GM19240 (cell line): ENCODE data around the gene FUOM.

Source experiments
- DNase-seq: peaks from one replicate; pipeline ENCODE4 v3.0.0; 2011; ENCODE audit warnings: low spot score; ENCODE audit not compliant: insufficient read length

Gene FUOM

DNA sequence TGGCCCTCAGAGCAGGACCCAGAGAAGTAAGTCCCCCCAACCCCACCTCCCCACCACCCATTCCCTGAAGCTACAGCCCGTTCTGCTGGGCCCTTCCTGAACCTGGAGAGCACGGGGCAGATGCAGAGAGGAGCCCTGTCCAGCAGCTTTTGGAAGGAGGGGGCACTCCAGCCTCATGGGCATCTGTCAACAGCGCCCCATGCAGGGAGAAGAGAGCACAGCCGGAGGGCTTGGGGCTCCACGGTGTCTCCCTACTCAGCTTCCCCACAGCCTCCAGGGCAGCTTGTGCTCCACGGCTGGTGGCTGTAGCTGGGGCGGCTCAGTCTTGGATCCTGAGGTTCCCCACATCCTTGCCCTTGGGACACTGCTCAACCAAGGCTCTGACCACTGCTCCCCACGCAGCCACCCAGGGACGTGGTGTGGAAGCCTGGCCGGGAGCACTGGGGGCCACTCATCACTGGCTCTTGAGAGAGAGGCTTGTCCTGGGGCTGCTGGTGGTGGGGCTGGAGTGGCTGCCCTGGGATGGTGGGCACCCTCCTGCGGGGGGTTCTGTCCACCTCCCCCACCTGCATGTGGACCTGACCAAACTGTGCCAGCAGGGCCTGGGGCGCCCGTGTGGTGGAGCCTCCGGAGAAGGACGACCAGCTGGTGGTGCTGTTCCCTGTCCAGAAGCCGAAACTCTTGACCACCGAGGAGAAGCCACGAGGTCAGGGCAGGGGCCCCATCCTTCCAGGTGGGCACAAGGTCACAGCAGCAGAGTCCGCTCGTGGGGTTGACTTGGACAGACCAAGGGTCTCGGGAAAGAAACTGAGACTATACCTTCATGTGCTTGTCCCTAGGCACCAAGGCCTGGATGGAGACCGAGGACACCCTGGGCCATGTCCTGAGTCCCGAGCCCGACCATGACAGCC, 6.2 kb downstream of the FUOM start:
- DNase-seq, result no peak

DNA sequence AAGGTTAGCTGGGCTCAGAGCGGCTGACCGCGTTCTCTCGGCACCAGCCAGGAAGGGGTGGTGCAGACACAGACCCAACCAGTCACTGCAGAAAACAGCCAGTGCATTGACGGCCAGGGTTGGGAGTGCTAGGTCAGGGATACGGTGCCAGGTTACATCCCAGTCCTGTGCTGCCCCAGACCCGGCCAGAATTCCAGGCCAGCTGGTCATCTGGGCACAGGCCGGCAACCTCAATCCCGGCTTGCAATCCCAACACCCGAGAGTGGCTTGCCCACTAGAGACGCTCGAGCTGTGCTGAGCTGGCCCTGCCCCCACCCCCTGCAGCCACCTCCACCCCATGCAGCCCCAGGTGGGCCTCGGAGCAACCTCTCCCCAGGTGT, 6.9 kb downstream of the FUOM start:
- DNase-seq, result no peak

DNA sequence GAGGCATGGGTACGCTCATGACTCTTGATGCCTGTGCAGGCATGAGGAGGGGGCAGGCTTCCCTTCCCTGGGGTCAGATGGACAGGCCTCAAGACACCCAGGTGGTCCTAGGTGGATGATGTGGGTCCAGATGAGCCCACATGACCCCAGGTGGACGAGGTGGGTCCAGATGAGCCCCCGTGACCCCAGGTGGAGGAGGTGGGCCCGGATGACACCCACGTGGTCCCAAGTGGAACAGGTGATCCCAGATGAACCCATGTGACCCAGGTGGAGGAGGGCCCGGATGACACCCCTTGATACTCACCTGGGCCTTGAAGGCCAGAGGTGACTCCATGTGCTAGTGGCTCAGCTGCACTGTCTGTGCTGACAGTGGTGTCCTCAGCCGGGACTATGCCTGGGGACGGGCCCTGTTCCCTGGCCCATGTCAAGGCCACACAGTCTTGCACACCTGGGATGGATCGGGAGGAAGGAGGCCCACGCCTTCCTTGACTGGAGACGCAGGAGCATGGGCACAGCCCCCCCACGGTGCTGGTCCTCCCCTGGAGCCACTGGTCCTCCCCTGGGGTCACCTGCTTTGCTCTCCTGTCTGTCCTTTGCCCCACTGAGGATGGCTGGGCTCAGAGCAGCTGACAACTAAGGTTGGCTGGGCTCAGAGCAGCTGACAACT, 7.4 kb downstream of the FUOM start:
- DNase-seq, result no peak

DNA sequence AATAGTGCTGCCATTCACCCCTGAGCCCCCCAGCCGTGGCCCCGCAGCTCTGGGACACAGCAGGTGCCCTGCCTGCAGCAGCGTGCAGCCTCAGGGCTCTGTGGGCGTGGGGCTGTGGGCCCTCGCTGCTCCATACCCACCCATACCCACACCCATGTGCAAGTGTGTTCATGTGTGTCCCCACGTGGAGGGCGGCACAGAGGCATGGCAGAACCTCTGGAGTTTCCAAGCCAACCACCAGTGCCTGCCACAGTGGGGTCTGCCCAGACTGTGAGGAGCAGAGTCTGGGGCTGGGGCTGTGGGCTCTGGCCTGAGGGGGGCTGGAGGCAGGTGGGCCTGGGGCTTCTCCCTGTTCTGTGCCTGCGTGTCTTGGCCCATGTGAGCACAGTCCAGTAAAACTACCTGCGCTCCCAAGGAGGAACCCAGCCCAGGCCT, 8.2 kb downstream of the FUOM start:
- DNase-seq, result no peak

DNA sequence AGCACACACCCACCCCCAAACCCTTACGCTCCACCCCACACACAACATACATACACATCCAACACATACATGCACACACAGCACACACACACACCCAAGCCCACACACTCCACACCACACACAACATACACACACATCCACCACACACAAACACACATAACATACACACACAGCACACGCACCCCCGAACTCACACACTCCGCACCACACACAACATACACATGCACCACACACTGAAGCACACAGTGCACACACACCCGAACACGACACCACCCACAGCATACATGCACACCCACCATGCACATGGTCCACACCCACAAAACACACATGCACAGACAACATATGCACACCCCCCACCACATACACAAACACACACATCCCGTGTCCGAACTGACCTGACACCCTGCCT, 8.7 kb downstream of the FUOM start:
- no peak for DNase-seq

DNA sequence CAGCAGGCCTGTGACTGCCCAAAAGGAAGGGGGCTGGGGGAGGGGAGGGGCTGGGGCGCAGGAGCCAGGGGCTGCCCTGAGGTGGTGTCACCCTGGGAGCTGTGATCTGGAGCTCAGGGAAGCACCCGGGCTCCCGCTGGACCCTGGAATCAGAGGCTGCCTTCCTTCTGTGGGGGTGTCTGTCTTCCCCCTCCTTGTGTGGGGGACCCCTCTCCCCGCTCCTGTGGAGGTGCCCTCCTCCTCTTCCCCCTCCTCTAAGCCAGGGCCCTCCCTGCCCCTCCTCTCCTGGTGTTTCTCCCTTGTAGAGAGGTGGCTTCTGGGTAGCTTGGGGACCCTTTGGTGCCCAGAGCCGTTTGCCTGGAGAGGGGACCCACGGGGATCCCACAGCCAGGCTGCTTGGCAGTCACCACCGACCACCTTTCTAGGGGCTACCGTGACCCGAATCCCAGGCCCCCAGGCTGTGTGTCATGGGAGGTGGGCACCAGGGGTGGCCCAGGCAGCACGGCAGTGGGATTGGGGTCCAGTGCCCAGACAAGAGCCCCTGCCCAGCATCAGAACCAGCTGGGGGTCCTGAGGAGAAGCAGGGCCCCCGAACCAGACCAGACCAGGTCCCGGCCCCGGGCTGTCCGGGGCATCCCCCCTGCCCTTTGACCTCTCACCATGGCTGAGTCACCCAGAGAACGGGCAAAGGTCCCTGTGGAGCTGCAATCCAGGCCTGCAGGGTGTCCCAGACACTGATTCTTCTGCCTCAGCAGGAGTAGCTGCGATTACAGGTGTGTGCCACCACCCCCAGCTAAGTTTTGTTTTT, 9.9 kb downstream of the FUOM start:
- DNase-seq, result no peak

DNA sequence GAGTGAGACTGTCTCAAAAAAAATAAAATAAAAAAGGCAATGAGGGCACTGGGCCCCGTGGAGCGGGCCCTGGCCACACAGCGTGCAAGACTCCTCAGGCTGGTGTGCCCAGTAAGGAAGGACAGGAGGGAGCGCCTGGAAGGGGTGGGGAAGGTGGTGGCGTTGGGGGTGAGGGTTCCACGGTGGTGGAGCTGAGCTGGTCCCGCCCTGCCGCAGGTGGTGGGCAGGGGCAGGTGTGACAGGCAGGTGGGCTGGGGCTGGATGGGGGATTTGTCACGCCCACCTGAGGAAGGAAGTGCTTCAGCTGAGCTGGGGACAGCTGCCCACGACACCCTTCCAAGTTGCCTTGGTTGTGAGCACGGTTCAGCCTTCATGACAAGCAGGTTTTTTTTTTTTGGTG, 11.4 kb downstream of the FUOM start:
- no peak for DNase-seq

DNA sequence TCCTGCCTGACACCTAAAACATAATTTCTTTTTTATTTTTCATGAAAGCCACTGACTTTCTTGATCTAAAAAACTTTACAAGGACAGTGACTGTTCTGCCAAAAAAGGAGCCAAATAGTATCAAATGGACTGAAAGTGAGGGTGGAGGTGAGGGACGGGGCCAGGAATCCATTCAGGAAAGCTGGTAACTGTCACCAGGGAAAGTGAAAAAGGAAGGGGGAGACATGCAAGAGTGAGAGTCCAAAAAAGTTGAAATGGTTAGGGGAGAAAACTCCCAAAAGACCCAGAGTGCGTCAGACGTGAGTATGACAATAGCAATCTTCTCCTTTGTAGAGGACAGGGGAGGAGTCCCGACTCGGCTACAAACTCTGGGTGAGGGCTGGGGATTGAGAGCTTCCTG, 13.6 kb downstream of the FUOM start:
- DNase-seq, result no peak

DNA sequence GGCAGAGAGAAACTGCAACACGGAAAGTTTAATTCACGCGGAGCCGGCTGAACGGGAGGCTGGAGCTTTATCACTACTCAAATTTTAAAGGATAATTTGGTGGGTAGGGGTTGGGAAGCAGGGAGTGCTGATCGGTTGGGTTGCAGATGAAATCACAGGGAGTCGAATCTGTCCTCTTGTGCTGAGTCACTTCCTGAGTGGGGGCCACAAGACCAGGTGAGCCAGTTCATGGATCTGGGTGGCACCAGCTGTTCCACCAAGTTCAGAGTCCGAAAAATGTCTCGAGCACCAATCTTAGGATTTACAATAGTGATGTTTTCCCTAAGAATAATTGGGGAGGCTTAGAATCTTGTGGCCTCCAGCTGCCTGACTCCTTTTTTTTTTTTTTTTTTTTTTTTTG, 14.3 kb downstream of the FUOM start:
- no peak for DNase-seq

DNA sequence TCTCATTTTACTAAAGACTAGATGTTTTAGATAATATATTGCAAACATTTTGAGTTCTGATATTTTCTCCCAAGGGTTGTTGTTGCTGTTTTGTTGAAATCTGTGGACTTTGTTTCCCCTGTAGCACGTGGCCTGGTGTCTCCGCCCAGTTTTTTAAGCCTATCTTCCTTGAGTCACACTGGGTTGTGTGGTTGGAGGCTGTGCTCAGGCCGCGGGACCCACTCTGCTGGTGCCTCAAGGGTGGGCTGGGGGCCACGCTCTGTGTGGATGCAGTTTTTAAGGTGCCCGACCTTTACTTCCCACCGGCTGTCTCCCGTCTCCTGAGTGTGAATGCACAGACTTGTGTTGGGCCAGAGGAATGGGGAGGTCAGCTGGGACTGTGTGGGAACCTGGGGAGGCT, 14.9 kb downstream of the FUOM start:
- DNase-seq, result no peak

DNA sequence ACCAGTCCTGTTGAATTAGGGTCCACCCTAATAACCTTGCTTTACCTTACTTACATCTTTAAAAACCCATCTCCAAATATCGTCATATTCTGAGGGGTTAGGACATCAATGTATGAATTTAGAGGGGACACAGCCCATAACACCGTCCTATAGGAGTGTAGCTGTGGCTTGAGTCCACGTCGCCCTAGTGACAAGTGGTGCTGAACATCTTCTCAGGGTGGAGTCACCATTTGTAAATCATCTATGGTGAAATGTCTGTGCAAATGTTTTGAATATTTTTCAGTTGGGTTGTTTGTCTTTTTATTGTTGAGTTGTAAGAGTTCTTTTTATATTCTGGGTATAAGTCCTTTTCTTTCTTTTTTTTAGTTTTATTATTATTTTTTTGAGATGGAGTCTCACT, 15.8 kb downstream of the FUOM start:
- no peak for DNase-seq

DNA sequence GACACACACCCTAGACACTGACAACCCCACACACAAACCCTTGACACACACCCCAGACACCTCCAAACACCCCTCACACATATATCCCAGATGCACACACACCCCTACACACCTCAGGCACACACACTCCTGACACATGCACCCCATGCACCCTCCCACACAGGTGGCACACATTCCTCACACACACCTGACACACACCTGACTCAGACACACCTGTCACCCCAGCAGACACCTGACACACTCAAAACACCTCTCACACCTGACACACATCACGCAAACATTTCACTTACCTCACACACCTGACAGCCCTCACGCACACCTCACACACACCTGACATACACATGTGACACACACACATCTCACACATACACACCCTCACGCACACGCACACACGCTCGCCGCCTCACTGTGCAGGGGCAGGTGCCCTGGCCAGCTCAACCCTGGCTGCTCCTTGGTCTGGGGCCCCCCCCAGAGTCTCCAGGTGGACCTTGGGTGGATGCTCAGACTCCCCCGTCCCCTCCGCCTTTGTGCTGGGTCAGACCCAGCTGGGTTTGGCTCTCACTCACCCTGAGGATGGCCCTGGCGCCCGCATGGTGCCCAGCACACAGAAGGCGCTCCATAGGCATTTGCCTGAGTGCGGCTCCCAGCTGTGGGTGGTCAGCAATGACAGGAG, 18.0 kb downstream of the FUOM start:
- DNase-seq, result no peak

DNA sequence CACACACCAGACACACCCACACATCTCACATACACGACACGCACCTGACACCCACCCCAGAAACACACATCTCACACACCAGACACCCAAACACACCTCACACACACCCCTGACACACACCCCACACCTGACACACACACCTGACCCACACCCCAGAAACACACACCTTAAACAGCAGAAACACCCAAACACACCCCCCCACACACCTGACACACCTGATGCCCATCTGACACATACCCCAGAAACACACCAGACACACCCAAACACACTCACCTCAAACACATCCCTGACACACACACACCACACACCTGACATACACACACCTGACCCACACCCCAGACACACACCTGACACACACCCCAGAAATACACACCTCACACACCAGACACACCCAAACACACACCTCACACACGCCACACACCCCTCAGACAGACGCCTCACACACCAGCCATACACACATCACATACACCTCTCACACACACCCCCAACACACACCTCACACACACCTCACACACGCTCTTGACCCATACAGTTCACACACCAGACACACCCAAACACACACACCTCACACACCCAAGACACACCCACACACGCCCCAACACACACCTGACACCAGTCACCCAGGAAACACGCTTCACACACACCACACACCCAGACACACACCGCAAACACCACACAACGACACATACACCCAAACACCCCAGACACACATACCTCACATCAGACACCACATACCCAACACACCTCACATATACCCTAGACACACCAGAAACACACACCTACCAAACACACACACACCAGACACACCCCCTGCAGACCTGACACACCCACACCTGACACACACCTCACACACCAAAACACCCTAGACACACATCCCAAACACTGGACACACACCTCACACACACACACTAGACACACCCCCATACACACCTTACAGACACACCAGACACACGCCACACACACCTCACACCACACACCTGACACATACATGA, 19.4 kb downstream of the FUOM start:
- DNase-seq, result no peak

DNA sequence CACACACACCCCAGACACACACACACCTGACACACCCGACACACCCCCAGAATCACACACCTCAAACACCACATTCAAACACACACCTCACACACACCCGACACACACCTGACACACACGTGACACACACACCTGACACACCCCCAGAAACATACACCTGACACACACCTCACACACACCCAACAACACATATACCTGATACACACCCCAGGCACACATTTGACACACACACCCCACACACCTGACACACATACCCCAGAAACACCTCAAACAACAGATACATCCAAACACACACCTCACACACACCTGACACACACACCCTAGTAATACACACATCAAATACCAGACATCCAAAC, 20.5 kb downstream of the FUOM start:
- DNase-seq, result no peak

DNA sequence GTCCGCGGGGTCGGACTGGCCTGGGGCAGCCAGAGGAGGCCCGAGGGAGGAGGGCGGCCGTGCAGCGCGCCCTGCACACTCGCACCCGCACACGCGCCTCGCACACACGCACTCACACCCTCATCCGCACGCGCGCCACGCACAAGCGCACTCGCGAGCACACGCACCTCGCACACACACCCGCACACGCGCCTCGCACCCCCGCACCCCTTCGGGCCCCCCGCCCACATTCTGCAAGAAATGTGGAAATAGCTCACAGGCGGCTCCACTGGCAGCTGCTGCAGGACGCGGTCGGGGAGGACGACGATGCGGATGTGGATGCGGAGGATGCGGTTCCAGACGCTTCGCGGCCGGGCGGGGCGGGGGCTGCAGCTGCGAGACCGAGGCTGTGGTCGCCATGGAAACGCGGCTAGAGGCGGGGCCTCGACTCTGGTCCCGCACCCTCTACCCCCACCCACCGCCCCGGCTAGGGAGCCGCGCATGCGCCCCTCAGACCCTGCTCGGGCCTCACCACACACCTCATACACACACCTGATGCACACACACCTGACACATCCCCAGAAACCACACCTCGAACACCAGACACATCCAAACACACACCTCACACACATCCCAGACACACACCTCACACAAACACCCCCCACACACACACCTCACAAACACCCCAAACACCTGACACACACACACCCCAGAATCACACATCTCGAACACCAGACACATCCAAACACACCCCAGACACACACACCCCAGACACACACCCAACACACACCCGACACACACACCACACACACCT, 21.0 kb downstream of the FUOM start, which contains the start of gene CALY:
TSS of gene CALY (minus strand) at position 320 of the 793 bp plus-strand sequence. CDS start 7,907 bp downstream, outside the sequence.
- no peak for DNase-seq

DNA sequence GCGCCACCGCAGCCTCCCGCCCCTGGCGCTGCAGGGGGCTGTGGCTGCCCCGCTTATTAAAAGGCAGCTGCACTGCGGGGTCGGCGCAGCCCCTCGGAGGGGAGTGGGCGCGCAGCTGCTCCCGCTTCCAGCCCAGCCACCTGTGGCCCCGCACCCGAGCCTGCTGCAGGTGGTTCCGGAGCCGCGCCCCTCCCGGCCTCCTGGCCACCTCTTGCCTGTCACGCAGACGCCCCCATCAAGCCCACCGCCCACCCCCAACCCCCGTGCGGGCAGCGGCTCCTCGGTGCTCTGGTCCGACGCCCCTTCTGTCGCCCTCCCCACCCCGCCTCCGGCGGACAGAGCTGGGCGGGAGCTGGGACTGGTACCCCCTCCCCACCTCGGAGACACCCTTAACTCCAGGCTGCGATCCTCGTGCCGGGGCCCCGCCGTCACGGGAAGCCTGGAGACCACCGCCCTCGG, 21.7 kb downstream of the FUOM start:
- no peak for DNase-seq

DNA sequence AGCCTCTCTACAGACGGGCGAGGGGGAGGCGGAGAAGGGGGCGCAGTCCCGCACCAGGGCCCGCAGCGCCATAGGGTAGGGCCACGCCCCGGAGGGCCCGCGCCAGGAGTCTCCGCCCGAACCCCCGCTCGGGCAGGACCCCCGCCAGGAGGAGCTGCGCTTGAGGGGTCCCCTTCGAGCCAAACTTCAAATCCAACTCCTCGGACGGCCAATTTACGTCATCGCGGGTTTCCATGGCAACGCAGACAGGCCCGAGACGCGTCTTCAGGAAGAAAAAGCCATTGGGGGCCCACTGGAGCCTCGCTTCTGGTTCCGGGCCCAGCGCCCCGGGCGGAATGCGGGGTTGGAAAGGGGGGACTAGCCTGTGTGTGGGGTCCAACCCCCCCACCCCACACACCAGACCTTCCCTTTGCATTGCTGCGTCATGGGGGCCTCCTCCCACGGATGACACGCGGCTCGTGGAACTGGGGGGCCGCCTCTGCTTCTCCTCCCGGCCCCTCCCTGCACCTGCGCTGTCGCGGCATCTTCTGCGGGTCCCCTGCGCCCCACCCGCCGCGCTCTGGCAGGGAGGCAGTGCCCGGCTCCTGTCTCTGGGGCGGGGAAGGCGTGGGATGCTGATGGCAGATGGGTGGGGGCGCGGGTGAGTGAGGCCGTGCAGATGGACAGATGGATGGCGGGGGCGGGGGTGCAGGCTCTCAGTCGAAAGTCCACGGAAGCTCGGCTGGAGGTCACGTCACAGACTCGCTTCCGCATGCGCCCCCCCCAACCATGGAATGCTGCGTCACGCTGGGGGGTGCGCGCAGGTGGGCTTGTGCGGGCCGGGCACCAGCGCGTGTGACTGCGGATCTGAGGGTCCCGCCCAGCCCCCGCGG, 22.3 kb downstream of the FUOM start:
- DNase-seq, result no peak

DNA sequence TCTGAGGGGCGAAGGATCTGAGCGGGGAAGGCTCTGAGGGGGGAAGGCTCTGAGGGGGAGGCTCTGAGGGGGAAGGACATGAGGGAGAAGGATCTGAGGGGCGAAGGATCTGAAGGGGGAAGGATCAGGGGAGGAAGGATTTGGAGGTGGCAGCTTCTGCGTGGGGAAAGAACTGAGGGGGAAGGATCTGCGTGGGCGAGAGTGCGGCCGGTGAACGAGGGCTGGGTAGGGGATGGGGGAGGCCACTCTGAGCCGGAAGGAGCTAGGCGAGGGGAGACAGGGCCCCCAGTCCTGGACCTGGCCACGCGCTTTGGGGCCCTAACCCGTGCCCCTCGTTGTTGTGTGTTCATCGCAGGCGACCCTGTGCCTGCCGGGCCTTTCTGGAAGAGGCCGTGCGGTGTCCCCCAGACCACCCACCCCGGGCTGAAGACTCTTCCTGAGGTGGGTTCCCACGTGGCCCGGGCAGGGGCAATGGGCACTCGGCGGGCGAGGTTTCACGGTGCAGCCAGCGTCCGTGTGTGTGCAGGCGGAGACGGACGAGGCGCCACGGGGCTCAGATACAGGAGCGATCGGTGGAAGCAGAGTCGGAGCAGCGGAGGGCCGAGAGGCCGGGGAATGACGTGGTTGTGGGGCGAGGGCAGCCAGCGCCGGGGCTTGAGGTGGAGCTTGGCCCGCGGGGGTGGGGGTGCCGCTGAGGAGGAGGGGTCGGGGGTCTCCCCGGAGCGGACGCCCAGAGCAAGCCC, 23.1 kb downstream of the FUOM start:
- DNase-seq, result no peak
